PFSK-1 (cell line): ENCODE data around the gene BBS12.

Experiments used
- FOXP2 ChIP-seq: optimal IDR thresholded peaks from 2 replicates; pipeline ENCODE3; 2011; ENCODE audit warnings: borderline replicate concordance, control low read depth, inconsistent platforms; ENCODE audit not compliant: insufficient read depth; ENCODE audit errors: extremely low read length, extremely low read depth
- POLR2AphosphoS5 ChIP-seq: IDR thresholded peaks from 2 replicates; pipeline ENCODE4 v1.6.1; 2012; ENCODE audit warnings: low read depth, mild to moderate bottlenecking, control low read depth, low read length, moderate library complexity
- SIN3A ChIP-seq: IDR thresholded peaks from 2 replicates; pipeline ENCODE4 v1.6.1; 2012; ENCODE audit warnings: mild to moderate bottlenecking, low read length, moderate library complexity, borderline replicate concordance; ENCODE audit not compliant: insufficient read depth
- TAF1 ChIP-seq: IDR thresholded peaks from 2 replicates; pipeline ENCODE4 v1.6.1; 2012; ENCODE audit warnings: low read length, control low read depth, borderline replicate concordance; ENCODE audit not compliant: insufficient read depth
- TF ChIP-seq, protein P1 (sequence below), 2 experiments: IDR thresholded peaks; 2 replicates each; pipeline versions ENCODE4 v1.6.1 to v1.8.0; 2011 to 2012; ENCODE audit warnings: low read depth in 2 of 2, low read length in 2 of 2, control low read depth in 1 of 2, inconsistent platforms in 1 of 2, mild to moderate bottlenecking in 1 of 2, moderate library complexity in 1 of 2; ENCODE audit not compliant: insufficient read depth in 1 of 2

BBS12 gene

GRCh38 chr4:122764821-122765215 is 32.3 kb downstream of the BBS12 start:
- no peak for TF ChIP-seq SIN3A
- TF ChIP-seq, protein P1, sequence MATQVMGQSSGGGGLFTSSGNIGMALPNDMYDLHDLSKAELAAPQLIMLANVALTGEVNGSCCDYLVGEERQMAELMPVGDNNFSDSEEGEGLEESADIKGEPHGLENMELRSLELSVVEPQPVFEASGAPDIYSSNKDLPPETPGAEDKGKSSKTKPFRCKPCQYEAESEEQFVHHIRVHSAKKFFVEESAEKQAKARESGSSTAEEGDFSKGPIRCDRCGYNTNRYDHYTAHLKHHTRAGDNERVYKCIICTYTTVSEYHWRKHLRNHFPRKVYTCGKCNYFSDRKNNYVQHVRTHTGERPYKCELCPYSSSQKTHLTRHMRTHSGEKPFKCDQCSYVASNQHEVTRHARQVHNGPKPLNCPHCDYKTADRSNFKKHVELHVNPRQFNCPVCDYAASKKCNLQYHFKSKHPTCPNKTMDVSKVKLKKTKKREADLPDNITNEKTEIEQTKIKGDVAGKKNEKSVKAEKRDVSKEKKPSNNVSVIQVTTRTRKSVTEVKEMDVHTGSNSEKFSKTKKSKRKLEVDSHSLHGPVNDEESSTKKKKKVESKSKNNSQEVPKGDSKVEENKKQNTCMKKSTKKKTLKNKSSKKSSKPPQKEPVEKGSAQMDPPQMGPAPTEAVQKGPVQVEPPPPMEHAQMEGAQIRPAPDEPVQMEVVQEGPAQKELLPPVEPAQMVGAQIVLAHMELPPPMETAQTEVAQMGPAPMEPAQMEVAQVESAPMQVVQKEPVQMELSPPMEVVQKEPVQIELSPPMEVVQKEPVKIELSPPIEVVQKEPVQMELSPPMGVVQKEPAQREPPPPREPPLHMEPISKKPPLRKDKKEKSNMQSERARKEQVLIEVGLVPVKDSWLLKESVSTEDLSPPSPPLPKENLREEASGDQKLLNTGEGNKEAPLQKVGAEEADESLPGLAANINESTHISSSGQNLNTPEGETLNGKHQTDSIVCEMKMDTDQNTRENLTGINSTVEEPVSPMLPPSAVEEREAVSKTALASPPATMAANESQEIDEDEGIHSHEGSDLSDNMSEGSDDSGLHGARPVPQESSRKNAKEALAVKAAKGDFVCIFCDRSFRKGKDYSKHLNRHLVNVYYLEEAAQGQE (IDR thresholded peaks at IDR 0.05; ENCODE audit: insufficient read depth in 1 of 2, low read depth in 2 of 2, low read length in 2 of 2) = no peak
- no peak for TF ChIP-seq FOXP2
- no peak for TF ChIP-seq POLR2AphosphoS5
- no peak for TF ChIP-seq TAF1

- TF ChIP-seq POLR2AphosphoS5 = no peak
- TF ChIP-seq, protein P1 (IDR thresholded peaks at IDR 0.05; ENCODE audit: insufficient read depth in 1 of 2, low read depth in 2 of 2, low read length in 2 of 2) = no peak
- no peak for TF ChIP-seq SIN3A
- no peak for TF ChIP-seq TAF1
- TF ChIP-seq FOXP2 = no peak
Observed at GRCh38 chr4:122765692-122766352, 33.3 kb downstream of the BBS12 start.

DNA sequence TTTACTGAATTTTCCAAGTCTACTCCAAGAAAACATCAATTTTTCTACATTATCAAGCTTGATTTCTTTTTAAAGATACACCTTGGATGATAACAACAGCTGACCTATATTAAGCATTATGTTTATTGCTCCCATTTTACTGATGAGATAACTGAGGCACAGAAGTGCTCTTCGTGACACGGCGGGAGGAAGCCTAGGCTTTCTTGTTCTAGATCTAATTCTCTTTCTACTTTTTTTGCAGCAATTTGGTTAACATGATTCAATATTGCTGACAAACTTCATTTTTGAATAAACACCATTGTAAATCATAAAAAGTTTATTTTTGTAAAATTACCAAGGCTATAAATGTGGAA is 33.8 kb downstream of the BBS12 start:
- TF ChIP-seq SIN3A = no peak
- TF ChIP-seq, protein P1 (IDR thresholded peaks at IDR 0.05; ENCODE audit: insufficient read depth in 1 of 2, low read depth in 2 of 2, low read length in 2 of 2) = no peak

DNA sequence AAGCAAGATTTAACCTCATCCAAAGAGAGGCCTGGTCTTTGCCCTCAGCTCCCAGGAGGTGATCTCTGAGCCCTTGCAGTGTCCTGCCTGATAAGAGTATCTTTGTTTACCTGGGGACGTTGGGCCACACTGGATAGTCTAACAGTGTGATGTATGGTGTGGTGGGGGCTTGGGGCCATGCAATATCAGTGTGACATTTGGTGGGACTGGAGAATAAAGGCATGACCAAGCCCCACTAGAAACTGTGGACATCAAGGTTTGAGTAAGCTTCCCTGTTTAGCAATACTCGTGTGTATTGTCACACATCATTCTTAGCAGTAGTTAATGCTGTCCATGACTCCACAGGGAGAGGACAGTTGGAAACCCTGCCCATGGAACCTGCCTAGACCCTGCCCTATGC is 34.4 kb downstream of the BBS12 start:
- TF ChIP-seq POLR2AphosphoS5 (no peak), TAF1 (no peak), FOXP2 (no peak)
- TF ChIP-seq, protein P1 (IDR thresholded peaks at IDR 0.05; ENCODE audit: insufficient read depth in 1 of 2, low read depth in 2 of 2, low read length in 2 of 2) = no peak

DNA sequence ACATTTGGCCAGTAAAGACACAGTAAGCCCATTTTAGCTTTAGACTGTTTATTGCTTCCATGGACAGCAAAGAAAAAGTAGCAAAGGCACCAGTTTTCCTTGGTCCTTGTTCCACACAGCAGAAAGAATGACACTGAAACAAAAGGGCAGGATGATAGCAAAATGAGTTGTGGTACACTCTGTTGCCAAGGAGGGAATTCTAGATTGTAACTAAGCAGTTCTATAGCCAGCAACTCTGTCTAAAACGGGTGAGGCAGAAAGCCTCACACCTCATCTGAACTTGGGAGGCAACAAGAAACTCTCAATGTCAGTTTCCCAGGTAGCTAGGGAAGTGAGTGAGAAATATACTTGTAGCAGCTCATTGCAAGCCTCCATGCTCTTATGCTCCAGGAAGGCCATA is 39.2 kb downstream of the BBS12 start:
- TF ChIP-seq POLR2AphosphoS5 (no peak), SIN3A (no peak), TAF1 (no peak), FOXP2 (no peak)
- TF ChIP-seq, protein P1 (IDR thresholded peaks at IDR 0.05; ENCODE audit: insufficient read depth in 1 of 2, low read depth in 2 of 2, low read length in 2 of 2) = no peak
